GM21529 (cell line): ENCODE results near the gene LGALS8.
"Not testable (repeated sequence)": the region's sequence is repeated elsewhere in the genome, so short reads cannot be mapped to it uniquely, and the experiment has no call there.

ENCODE experiments used
- ATAC-seq: cut with Tn5 transposase; IDR thresholded peaks from one replicate; pipeline ENCODE4 v1.9.1; 2021; ENCODE audit not compliant: unreplicated experiment

LGALS8 gene

DNA sequence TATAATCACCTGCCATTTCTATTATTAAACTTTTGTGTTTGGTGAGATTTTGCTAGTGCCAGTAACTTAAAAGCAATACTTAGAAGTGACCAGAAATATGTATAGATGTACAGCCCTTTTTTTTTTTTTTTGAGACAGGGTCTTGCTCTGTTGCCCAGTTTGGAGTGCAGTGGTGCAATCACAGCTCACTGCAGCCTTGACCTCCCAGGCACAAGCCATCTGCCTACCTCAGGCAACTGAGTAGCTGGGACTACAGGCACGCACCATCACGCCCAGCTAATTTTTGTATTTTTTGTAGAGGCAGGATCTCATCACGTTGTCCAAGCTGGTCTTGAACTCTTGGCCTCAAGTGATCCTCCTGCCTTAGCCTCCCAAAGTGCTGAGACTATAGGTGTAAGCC lies 56.6 kb downstream of the LGALS8 start:
- not testable (repeated sequence) for ATAC-seq

DNA sequence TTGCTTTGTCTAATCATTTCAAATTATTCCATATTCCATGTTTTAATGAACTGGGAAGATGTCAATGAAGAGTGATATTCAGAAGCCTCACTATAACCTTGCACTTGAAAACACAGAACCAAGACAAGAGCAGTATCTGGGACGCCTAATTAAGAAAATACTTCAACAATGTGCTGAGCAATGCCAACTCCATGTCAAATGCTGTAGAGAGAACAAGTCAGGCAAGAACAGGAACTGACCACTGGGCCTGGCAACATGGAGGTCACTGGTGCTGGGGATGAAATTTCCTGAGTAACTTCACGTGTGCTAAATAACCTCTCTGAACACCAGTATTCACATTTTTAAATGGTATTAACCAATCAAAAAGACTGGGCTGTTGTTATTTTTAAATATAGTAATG lies 57.7 kb downstream of the LGALS8 start:
- no peak for ATAC-seq

DNA sequence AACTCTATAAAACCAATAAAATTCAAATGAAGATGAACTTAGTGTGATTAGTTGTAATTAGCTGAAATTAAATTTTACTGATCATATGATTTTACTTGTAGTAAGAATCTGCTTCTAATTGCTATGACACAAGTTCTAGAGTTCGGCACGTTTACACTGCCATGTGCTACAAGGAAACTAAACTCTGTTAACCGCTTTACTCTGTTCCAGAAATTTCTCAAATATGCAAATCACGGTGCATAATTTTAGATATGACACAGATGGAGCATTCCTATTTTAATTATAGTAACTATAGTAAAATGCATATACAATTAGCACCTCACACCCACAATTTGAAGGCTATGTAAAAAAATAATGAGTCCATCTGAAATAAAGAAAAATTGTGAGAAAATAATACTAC lies 65.7 kb downstream of the LGALS8 start:
- ATAC-seq, result no peak

DNA sequence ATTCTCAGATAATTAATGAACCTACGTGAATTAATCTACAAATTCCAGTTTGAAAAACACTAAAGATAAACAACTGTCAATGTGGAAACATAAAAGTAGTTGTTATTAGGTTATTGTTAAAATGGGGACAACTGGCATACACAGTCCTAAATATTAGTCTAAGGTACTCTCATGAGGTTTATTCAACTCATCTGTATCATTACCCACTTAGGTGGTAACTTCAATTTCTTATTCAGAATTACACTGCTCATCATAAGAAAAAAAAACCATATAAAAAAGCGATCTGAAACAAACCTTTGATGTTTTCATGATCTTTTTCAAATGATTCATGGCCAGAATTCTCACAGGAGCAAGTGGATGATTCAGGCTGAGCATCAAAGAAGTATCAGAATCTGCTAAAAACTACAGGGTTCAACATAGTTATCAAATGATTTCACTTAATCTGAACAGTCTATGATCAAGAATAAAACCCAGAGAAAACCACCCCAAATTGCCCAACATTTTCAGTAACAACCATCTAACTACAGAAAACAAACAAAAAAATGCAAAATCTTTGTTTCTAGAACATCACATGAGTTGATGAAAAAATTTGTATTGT lies 66.9 kb downstream of the LGALS8 start:
- ATAC-seq, result no peak

DNA sequence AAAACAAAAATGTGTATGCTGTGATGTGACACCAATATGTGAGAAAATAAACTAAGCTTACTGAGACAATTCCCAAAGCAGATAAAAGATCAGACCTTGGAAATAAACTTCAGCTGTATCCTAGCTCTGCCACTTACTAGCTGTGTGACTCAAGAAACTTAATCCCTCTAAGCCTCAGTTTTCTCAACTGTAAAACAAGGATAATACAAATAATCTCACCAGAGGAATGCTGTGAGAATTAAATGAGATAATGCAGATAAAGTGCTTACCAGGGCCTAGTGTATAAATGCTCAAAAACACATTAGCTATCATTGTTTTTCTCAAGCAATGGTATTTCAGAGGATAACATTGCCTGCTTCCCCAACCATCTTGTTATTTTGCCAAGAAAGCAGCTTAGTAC lies 78.4 kb downstream of the LGALS8 start:
- no peak for ATAC-seq
